Peyer's patch (tissue), 4 donors: ENCODE data around the gene POU2AF1.

Experiments used
- CTCF ChIP-seq, 6 experiments: fragments of 450-650 bp in 4 of 6; fragments of 200-600 bp in 2 of 6; sonication (generic) in 1 of 6; IDR thresholded peaks; one replicate each; pipeline ENCODE4 v1.5.1; 2017 to 2019; ENCODE audit warnings: antibody characterized with exemption in 6 of 6, mild to moderate bottlenecking in 3 of 6, moderate library complexity in 1 of 6
- POLR2A ChIP-seq, 2 donors: fragments of 450-650 bp; IDR thresholded peaks; one replicate each; pipeline ENCODE4 v1.5.1; 2017; ENCODE audit warnings: antibody characterized with exemption in 2 of 2, mild to moderate bottlenecking in 2 of 2, moderate library complexity in 2 of 2

GRCh38 chr11:111417766-111418435 is 38.8 kb upstream of the POU2AF1 start:
- TF ChIP-seq CTCF (IDR thresholded peaks at IDR 0.05) (no peak), POLR2A (IDR thresholded peaks at IDR 0.05) (no peak)
